ENCODE measurements around the gene NUP188. TPM values are rescaled to one million over a fixed set of nuclear protein-coding genes. Genes with fewer than 3 reads are reported as not detected.
"Not testable (repeated sequence)": the region's sequence is repeated elsewhere in the genome, so short reads cannot be mapped to it uniquely, and the experiment has no call there.

NUP188 gene
- polyA plus RNA-seq, 3 donors from 2014 or later: 12.2 to 31.8 (median 18.6) TPM

- no peaks in the 10 kb centered on the region for H3K36me3 Mint-ChIP-seq
These were observed 6.3 kb upstream of the NUP188 start for GRCh38 chr9:128940946-128941755.

GRCh38 chr9:128943832-128944620 is 3.5 kb upstream of the NUP188 start:
- no peak for DNase-seq
- peaks cover 0 to 3% (median 0%) of the 10 kb centered on the region in 3 donors for H3K36me3 Mint-ChIP-seq
- no peaks in the 10 kb centered on the region for H3K9me3 Mint-ChIP-seq
- peaks cover 28 to 33% of the 10 kb centered on the region in 2 donors for H3K4me1 Mint-ChIP-seq
- no peak overlapping the region for H3K4me3 Mint-ChIP-seq
- no peak overlapping the region for H3K27ac Mint-ChIP-seq
- peaks cover 7 to 14% (median 8%) of the 10 kb centered on the region in 3 donors for H3K27me3 Mint-ChIP-seq (ENCODE audit: low read depth in 3 of 3)

More at GRCh38 chr9:128940946-128941755, 6.3 kb upstream of the NUP188 start:
- no peak overlapping the region for H3K4me3 Mint-ChIP-seq
- H3K27ac Mint-ChIP-seq: no peak overlapping the region
- H3K27me3 Mint-ChIP-seq (ENCODE audit: low read depth in 3 of 3): peaks cover 0 to 2% (median 0%) of the 10 kb centered on the region in 3 donors
- peaks cover 8% of the 10 kb centered on the region in 2 donors for H3K4me1 Mint-ChIP-seq
- no peak for DNase-seq
- H3K9me3 Mint-ChIP-seq: no peaks in the 10 kb centered on the region

- H3K27ac Mint-ChIP-seq, H3K9me3 Mint-ChIP-seq, H3K36me3 Mint-ChIP-seq, DNase-seq: not testable (repeated sequence)
- Mint-ChIP-seq H3K4me1 (peaks cover 28 to 33% of the 10 kb centered on the region in 2 donors), H3K4me3 (peak overlapping the region in 1 of 5 donors; percentile 41), H3K27me3 (ENCODE audit: low read depth in 3 of 3) (peaks cover 7 to 14% (median 8%) of the 10 kb centered on the region in 3 donors)
These were observed 2.5 kb upstream of the NUP188 start for GRCh38 chr9:128944966-128945365.

GRCh38 chr9:128945798-128946501 is 1.5 kb upstream of the NUP188 start:
- no peak for DNase-seq
- Mint-ChIP-seq H3K27me3 (ENCODE audit: low read depth in 3 of 3) (peaks cover 7 to 14% (median 8%) of the 10 kb centered on the region in 3 donors), H3K9me3 (no peaks in the 10 kb centered on the region), H3K4me1 (peaks cover 28 to 33% of the 10 kb centered on the region in 2 donors), H3K36me3 (peaks cover 0 to 6% (median 0%) of the 10 kb centered on the region in 3 donors), H3K27ac (peak overlapping the region; percentile 95 to 98 (median 97)), H3K4me3 (peak overlapping the region; percentile 97 to 99 (median 99))

GRCh38 chr9:128946571-128947276 is 775 bp upstream of the NUP188 start:
- H3K27ac Mint-ChIP-seq: peak overlapping the region; percentile 95 to 98 (median 97)
- peaks cover 0 to 6% (median 4%) of the 10 kb centered on the region in 3 donors for H3K36me3 Mint-ChIP-seq
- H3K27me3 Mint-ChIP-seq (ENCODE audit: low read depth in 3 of 3): peaks cover 7 to 14% (median 8%) of the 10 kb centered on the region in 3 donors
- no peak for DNase-seq
- peaks cover 28 to 33% of the 10 kb centered on the region in 2 donors for H3K4me1 Mint-ChIP-seq
- H3K9me3 Mint-ChIP-seq: no peaks in the 10 kb centered on the region
- peak overlapping the region; percentile 97 to 99 (median 99) for H3K4me3 Mint-ChIP-seq

GRCh38 chr9:128947277-128947526 is 297 bp upstream of the NUP188 start:
- DNase-seq: no peak
- Mint-ChIP-seq H3K4me1 (peaks cover 28 to 33% of the 10 kb centered on the region in 2 donors), H3K27me3 (ENCODE audit: low read depth in 3 of 3) (peaks cover 7 to 14% (median 8%) of the 10 kb centered on the region in 3 donors), H3K9me3 (no peaks in the 10 kb centered on the region), H3K36me3 (peaks cover 0 to 6% (median 4%) of the 10 kb centered on the region in 3 donors), H3K4me3 (peak overlapping the region; percentile 97 to 99 (median 99)), H3K27ac (peak overlapping the region; percentile 95 to 98 (median 97))

- not testable (repeated sequence) for H3K27ac Mint-ChIP-seq
These were observed 13.9 kb downstream of the NUP188 start for GRCh38 chr9:128961403-128961802.

GRCh38 chr9:128969491-128969890 is 22.0 kb downstream of the NUP188 start:
- Mint-ChIP-seq H3K27ac (no peak overlapping the region), H3K9me3 (no peaks in the 10 kb centered on the region), H3K4me1 (no peaks in the 10 kb centered on the region), H3K4me3 (no peak overlapping the region), H3K27me3 (ENCODE audit: low read depth in 3 of 3) (no peaks in the 10 kb centered on the region), H3K36me3 (peaks cover 26 to 50% (median 36%) of the 10 kb centered on the region in 3 donors)
- DNase-seq: no peak

More at GRCh38 chr9:128961403-128961802, 13.9 kb downstream of the NUP188 start:
- H3K4me3 Mint-ChIP-seq; DNase-seq; H3K9me3 Mint-ChIP-seq; H3K27me3 Mint-ChIP-seq (ENCODE audit: low read depth in 3 of 3); H3K4me1 Mint-ChIP-seq: not testable (repeated sequence)
- H3K36me3 Mint-ChIP-seq: peaks cover 16 to 33% (median 16%) of the 10 kb centered on the region in 3 donors

GRCh38 chr9:128972956-128973355 is 25.5 kb downstream of the NUP188 start:
- Mint-ChIP-seq H3K4me3 (no peak overlapping the region), H3K9me3 (no peaks in the 10 kb centered on the region), H3K27ac (peak overlapping the region in 1 of 6 donors; percentile 52), H3K36me3 (peaks cover 33 to 57% (median 42%) of the 10 kb centered on the region in 3 donors), H3K27me3 (ENCODE audit: low read depth in 3 of 3) (no peaks in the 10 kb centered on the region), H3K4me1 (no peaks in the 10 kb centered on the region)
- no peak for DNase-seq

- H3K4me1 Mint-ChIP-seq: no peaks in the 10 kb centered on the region
- H3K9me3 Mint-ChIP-seq: no peaks in the 10 kb centered on the region
- no peak overlapping the region for H3K4me3 Mint-ChIP-seq
- no peak for DNase-seq
- H3K27ac Mint-ChIP-seq: no peak overlapping the region
- H3K36me3 Mint-ChIP-seq: peaks cover 33 to 50% (median 35%) of the 10 kb centered on the region in 3 donors
- no peaks in the 10 kb centered on the region for H3K27me3 Mint-ChIP-seq (ENCODE audit: low read depth in 3 of 3)
These were observed 31.6 kb downstream of the NUP188 start for GRCh38 chr9:128979111-128979510.

- no peaks in the 10 kb centered on the region for H3K9me3 Mint-ChIP-seq
- no peaks in the 10 kb centered on the region for H3K27me3 Mint-ChIP-seq (ENCODE audit: low read depth in 3 of 3)
- DNase-seq: no peak
- H3K4me3 Mint-ChIP-seq: no peak overlapping the region
- H3K4me1 Mint-ChIP-seq: no peaks in the 10 kb centered on the region
- H3K27ac Mint-ChIP-seq: no peak overlapping the region
- peaks cover 33 to 70% (median 63%) of the 10 kb centered on the region in 3 donors for H3K36me3 Mint-ChIP-seq
These were observed 36.0 kb downstream of the NUP188 start for GRCh38 chr9:128983536-128983935.

- Mint-ChIP-seq H3K9me3 (no peaks in the 10 kb centered on the region), H3K36me3 (peaks cover 27 to 55% (median 52%) of the 10 kb centered on the region in 3 donors), H3K27ac (no peak overlapping the region), H3K27me3 (ENCODE audit: low read depth in 3 of 3) (no peaks in the 10 kb centered on the region), H3K4me1 (no peaks in the 10 kb centered on the region), H3K4me3 (no peak overlapping the region)
- DNase-seq: no peak
These were observed 39.2 kb downstream of the NUP188 start for GRCh38 chr9:128986671-128987070.

GRCh38 chr9:128987805-128988204 is 40.3 kb downstream of the NUP188 start:
- H3K4me3 Mint-ChIP-seq: no peak overlapping the region
- peaks cover 22 to 58% (median 52%) of the 10 kb centered on the region in 3 donors for H3K36me3 Mint-ChIP-seq
- no peak overlapping the region for H3K27ac Mint-ChIP-seq
- H3K4me1 Mint-ChIP-seq: no peaks in the 10 kb centered on the region
- H3K27me3 Mint-ChIP-seq (ENCODE audit: low read depth in 3 of 3): no peaks in the 10 kb centered on the region
- no peaks in the 10 kb centered on the region for H3K9me3 Mint-ChIP-seq
- no peak for DNase-seq
